Measurements from ENCODE around the gene EXOC1.

DNA sequence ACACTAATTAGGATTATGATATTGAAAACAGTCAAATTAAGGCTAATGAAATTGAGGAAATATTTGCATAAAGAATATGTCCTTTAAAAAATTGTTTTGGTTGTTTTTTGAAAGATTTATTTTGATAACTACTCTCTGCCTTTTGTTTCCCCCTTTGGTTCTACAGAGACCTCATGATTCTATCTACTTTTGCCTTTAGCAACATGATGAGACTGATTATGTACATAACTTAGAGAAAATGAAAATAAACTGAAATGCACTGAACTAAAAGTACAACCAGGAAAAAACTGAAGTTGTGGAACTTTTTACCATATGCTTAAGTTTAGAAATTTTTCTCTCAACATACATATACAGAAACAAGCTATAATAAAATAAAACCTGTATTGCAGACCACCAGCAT is 21.4 kb downstream of the EXOC1 start:
- TF ChIP-seq POLR2A (IDR thresholded peaks at IDR 0.05; ENCODE audit: borderline replicate concordance, extremely low read depth, insufficient read depth, insufficient read length) (no peak), CTCF (IDR thresholded peaks at IDR 0.05 in 2 of 3, conservative IDR thresholded peaks at IDR 0.05 in 1 of 3; ENCODE audit: borderline replicate concordance in 1 of 3, insufficient read depth in 1 of 3, low read depth in 2 of 3, low read length in 2 of 3) (no peak), REST (IDR thresholded peaks at IDR 0.05; ENCODE audit: low read depth) (no peak), EZH2 (IDR thresholded peaks at IDR 0.05) (no peak), TCF7L2 (IDR thresholded peaks at IDR 0.05; ENCODE audit: borderline replicate concordance, extremely low read depth, insufficient read depth, insufficient read length) (no peak), MAX (IDR thresholded peaks at IDR 0.05) (no peak), EZH2phosphoT487 (IDR thresholded peaks at IDR 0.05; ENCODE audit: borderline replicate concordance) (no peak), RAD21 (IDR thresholded peaks at IDR 0.05; ENCODE audit: low read depth) (no peak), SRF (IDR thresholded peaks at IDR 0.05; ENCODE audit: low read depth) (no peak), ATF3 (IDR thresholded peaks at IDR 0.05) (no peak), CEBPB (IDR thresholded peaks at IDR 0.05; ENCODE audit: low read depth) (no peak), ELF1 (IDR thresholded peaks at IDR 0.05; ENCODE audit: borderline replicate concordance, low read depth) (no peak), POLR2AphosphoS5 (IDR thresholded peaks at IDR 0.05; ENCODE audit: low read depth, low read length) (no peak), ZNF274 (IDR thresholded peaks at IDR 0.05; ENCODE audit: low read depth, low read length) (no peak)
